Fibroblast of gingiva (primary cell): ENCODE results near the gene AAK1.
"Not testable (repeated sequence)": the region's sequence is repeated elsewhere in the genome, so short reads cannot be mapped to it uniquely, and the experiment has no call there.

Source experiments
- DNase-seq: peaks from one replicate; pipeline ENCODE4 v3.0.0-alpha.2; 2011; ENCODE audit warnings: low read depth

The AAK1 gene

DNA sequence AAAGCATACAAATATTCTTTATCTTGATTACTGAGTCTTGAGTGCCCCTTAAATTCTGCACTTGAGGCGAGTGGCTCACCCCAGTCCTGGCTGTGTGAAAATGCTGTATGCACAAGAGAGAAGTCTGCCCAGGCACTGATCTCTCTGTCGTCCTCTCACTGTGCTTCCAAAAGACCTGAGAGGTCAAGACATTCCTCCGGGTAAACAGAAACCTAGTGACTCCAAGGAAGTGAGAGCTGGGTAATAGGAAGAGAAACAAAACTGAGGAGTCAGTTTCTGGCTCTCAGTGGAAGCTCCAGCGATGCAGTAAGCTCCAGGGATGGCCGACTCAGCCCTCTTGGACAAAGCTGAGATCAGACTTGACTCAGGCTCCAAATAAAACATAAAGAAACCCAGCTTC is 70.9 kb downstream of the AAK1 start:
- peak; percentile 11 for DNase-seq

DNA sequence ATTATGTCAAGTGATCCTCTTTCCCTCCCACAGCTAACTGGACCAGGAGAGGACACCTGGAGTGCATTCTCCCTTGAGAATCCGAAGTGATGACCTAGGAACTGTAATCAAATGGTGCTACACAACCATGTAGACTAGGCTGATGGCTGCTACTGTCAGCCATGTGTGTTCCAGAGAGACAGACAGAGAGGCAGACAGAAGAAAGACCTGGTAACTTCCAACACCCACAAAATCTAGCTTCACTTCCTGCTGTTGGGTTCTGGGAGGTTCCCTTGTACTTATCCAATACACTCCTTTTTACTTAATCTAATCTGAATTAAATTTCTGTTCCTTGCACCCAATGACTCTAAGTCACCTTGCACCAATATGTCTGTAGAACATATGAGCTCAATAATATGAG is 72.3 kb downstream of the AAK1 start:
- no peak for DNase-seq

DNA sequence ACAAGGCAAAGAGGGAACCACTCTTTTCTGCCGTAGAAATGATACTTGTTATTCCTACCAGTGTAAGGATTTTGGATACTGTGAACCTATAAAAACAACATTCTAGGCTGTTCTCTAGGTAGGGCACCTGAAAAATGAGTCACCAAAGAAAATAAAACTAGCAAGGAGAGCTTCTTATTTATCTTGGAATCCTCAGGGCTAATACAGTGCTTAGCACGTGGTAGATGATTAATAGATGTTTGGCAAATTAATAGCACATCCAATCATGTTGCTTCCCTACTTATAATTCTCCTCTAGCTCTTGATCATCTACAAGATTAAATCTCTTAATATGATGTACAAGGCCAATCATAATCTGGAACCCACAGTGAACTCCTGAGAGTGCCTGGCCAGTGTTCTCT is 73.1 kb downstream of the AAK1 start:
- DNase-seq: no peak

DNA sequence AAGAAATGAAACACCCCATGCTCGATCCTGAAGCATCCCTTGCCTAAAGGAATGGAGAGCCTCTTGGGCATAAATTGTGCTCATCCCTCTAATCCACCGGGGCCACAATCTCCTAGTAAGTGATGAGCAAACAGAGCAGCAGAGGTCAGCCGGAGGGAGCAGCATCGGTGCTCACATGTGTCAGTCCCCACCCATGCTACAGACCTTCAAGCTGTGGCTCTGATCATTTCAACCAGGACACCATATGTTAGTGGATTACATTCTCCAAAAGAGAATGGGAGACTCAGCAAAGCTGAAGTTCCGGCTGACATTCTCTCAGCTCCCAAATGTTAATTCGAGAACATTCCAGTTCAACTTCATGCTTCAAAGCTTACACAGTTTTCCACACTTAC is 75.6 kb downstream of the AAK1 start:
- no peak for DNase-seq

DNA sequence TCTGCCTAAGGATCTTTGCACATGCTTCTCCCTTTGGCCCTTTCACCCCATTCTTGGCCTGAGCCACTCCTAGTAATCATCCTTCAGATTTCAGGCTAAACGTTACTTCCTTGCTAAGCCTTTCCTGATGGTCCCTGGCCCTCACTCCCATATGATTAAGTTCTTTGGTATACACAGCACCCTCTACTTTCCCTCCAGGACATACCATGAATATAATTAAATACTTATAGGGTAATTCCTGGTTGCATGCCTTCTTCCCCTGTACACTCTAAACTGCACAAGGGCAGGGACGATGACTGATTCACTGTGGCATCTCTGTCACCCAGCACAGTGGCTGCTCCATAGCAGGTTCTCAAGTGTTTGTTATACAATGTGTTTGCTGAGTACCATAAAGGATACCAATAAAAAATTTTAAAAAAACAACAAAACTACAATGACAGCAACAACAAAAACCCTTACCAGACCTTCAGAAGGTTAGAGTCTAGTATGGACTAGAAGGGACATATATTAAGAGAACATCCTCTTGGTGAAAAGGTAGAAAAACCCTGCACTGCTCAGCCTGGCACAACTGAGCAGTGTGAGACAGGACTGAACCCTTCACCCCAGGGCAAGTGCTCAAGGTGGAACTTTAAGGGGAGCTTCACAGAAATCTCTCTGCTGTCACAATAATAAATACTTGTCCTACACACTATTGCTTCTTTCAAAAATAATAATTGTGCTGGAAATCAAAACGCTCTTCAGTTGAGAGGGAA is 76.2 kb downstream of the AAK1 start:
- DNase-seq: no peak

DNA sequence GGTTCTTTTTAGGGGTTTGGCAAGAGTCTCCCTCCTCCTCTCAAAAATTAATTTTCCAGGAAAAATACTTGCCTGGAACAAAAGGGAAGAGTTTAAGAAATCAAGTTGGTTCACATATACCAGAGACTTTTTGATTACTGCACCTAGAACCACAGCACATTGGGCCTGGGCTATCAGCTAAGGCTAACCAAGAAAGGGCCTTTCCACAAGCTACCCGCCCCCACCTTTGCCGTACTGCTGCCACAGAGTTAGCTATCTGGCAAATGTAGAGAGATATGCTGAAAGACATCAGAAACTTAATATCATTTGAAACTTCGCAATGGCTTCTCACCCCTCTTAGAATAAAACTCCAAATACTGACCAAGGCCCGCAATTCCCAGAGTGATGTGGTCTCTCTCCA is 76.9 kb downstream of the AAK1 start:
- no peak for DNase-seq

DNA sequence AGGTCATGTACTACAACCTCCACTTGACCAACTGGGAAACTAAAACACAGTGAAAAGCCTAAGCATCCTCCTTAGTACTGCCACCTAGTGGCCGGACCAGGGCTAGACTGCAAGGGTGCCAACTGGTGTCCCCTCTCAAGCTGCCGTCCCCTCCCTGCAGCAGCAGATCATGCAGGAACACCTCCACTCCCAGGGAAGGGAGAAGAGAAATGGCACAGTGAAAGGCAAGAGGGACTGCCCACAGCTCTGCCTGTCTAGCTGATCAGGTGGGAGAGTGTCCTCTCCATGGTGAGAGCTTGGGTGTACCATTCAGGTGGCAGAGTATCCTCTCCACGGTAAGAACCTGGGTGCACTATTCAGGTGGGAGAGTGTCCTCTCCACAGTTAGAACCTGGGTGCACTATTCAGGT is 78.1 kb downstream of the AAK1 start:
- DNase-seq: peak; percentile 3

DNA sequence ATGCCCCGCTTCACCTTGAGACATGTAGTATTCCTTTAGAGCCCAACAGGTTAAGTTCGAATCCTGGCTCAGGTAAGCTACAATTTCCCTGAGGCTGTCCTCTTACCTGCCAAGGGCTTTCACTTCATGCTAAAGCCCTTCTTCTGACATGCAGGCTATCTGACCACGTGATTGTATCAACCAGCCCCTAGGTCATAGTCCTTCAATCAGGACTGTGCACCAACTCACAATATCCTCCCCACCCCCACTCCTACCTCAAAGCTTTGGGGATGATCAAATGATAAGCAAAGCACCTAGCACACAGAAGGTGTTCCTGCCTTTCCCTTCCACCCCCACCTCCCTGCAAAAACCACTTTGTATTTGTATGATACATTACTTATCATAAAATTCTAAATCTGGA is 78.9 kb downstream of the AAK1 start:
- no peak for DNase-seq

DNA sequence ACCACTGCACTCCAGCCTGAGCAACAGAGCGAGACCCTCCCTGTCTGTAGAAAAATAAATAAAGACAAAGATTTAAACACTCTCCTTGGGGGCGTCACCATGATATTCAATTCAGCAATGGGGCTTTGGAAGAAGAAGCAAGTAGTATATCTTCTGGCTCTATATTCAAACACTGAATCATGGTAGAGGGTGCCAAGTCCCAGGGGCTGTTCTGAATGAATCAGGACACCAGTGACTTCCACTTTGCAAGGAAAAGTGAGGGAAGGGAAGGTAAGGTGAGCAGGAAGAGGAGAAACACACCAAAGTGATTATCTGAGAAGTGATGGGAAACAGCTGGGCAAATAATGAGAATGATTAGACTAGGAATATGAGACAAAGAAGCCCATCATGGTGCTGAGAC is 80.5 kb downstream of the AAK1 start:
- no peak for DNase-seq

DNA sequence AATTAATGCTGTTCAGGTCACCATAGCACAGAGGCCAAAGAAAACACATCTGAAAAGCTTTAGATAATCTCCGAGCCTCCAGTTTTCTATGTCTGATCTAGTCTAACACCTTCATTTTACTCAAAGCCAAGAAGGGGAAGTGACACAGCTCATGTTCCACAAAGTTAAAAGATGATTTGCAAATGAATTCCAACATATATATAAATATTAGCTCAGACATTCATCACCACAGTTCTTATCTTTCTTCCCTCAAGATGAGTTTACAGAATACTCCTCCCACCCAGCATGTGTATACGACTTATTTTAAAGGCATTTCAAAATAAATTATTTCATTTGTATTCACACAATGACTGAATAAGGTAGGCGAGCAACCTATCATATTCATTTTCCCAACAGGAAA is 82.4 kb downstream of the AAK1 start:
- no peak for DNase-seq

DNA sequence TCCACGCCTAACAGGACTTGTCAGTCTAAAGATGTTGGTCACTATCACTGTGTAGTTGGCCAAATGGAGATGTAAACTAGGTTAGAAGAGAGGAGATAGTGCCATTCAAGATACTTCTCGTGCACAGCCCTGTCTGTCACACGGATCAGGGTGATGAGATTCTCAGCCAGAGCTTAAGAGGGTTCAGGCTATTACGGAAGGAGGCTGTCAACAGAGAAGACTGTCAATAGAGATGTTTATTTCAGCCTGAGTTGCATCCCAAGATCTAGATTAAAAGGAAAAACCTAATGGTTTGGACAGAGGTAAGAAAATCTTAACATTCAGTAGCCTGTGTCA is 83.4 kb downstream of the AAK1 start:
- no peak for DNase-seq

DNA sequence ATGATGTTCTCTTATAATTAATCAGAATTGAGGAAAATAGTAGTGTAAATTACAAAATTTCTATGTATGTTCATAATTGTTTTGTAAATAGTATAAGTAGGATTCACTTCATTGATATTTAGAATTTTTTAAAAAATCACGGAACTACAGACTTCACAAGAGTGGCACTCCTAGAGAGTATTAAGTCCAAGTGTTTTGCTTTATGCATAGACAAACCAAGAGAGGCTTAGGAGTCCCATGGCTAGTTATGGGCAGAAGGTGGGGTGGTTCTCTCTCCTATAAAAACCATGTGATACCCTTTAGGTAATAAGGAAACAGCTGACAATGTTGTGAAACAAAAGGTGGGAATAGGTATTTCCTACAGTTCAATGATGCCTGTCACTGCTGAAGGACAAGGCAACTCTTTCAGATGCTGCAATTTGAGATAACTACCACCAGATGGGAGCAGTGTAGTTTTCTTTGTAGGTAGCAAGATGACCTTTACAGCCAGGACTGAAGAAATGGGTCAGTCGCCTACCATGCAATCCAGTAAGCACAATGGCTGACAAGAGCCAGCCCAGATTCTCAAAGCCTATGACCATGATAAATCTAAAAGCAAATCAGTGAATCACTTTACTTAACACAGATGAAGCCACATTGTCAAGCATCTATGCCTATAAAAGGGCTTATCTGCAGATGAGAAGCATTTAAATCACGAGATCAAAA is 83.9 kb downstream of the AAK1 start:
- peak; percentile 62 for DNase-seq

DNA sequence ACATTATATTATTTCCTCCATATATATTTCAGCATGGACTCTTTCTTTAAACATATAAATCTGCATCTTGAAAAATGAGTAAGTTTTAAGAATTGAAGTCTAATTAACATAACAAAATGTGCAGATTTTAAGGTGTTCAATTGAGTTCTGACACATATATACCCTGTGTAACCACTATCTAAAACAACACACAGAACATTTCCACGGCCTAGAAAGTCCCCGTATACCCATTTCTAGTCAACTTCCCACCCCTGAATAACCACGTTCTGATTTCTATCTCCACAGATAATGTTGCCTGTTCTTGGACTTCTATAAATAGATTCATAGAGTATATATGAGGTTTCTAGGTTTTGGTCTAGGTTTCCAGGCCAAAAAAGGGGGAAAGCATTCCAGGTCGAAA is 87.5 kb downstream of the AAK1 start:
- no peak for DNase-seq

DNA sequence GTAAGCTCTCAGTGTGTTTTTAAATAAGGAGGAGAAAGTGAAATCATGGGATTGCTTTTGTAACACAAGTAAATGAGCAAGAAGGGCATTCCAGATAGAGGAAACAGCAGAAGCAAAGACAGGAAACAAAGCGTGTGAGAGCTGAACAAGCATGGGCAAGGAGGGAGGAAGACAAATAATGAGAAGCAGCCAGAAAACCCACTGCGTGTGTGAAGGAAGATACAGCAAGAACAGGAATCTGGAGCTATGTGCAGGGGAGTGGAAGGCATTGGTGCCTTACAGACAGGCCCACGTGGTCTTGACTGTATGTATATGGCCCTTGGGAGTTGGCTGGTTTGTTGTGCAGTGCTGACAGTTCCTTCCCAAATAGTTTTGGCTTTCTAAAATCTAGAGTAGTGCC is 88.6 kb downstream of the AAK1 start:
- no peak for DNase-seq

DNA sequence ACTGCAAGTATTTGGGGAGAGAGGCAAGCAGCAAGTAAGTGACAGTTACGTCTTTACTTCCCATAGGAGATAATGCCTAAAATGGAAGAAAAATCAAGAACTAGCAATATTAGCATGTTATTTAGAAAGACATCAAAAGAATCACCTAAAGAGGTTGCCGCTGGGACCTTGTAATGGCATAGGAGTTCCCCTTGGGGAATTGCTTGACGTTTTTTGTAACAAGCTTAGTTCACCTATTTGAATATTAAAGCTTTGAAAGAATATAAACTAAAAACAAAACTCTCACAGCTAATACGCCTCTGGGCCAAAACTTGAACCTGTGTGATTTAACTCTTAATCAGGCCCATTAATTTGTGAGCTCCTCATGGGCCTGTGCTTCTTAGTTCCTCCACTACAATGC is 89.0 kb downstream of the AAK1 start:
- no peak for DNase-seq

DNA sequence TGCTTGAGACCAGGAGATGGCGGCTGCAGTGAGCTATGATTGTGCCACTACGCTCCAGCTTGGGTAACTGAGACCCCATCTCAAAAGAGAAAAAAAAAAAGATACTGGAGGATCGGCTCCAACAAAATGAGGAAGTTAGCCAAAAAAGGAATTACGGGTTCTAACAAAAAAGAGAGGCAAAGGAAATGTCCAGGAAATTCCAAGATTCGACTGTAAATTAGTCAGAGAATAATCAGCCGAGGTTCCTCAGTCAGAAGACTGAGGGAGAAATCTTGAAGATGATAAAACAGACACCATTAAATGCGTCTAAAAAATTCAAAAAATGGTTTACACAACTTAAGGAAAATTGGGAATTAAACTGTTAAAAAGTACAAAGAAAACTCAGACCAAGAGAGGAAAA is 89.5 kb downstream of the AAK1 start:
- no peak for DNase-seq

DNA sequence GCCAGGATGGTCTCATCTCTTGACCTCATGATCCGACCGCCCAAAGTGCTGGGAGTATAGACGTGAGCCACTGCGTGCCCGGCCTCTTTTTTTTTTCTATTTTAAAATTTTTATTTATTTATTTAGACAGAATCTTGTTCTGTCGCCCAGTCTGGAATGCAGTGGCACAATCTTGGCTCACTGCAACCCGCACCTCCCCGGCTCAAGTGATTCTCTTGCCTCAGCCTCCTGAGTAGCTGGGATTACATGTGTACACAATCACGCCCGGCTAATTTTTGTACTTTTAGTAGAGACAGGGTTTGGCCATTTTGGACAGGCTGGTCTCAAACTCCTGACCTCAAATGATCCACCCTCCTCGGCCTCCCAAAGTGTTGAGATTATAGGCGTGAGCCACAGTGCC is 93.0 kb downstream of the AAK1 start:
- not testable (repeated sequence) for DNase-seq

DNA sequence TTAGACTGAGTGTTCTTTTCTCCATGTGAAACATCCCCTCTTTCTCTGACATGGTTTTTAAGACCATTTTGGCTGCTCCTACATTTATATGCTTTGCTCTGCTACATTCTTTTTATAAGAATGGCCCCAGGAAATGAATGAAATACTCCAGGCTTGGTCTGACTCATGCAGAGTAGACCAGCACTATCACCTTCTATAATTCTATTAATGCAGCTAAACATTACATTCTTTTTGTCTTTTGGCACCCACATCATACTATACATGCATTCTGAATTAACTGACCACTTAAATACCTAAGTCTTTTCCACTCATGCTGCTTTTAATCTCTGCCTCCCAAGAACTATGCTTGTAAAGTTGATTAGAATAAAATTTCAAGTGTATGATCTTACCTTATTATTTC is 94.1 kb downstream of the AAK1 start:
- no peak for DNase-seq

DNA sequence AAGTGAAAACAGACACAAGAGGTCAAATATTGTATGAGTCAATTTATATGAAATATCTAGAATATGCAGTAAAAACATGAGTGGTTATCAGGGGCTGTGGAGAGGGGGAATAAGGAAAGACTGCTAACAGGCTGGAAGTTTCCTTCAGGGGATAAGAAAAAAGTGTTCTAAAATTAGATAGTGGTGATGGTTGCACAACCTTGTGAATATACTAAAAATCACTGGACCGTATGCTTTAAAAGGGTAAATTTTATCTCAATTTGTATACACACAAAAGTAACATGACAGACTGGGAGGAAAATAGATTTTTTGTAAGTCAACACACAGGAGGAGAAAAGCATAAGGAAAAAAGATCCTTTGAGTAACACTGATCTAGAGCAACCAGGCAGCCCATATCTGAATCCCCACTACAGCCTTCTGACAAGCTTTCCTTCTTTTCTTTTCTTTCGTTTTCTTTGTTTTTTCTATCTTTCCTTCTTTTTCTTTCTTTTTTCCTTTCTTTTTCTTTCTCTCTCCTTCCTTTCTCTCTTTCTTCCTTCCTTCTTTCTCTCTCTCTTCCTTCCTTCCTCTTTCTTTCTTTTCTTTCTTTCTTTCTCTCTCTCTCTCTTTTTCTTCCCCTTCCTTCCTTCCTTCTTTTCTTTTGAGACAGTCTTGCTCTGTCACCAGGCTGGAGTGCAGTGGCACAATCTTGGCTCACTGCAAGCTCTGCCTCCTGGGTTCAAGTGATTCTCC is 95.4 kb downstream of the AAK1 start:
- no peak for DNase-seq

DNA sequence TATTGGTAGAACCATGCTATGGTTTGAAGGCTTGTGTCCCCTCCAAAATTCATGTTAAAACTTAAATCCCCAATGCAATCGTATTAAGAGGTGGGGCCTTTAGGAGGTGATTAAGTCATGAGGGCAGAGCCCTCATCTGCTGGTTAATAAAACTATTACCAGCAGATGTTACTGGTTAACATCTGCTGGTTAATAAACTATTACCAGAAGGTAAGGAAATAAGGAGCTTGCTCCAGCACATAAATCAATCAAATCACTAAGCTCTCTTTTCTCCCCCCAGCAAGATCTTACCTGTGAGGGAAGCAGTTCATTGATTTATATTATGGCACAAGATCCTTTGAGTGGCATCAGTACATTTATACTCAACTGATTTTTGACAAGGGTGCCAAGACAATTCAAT is 96.9 kb downstream of the AAK1 start:
- no peak for DNase-seq

DNA sequence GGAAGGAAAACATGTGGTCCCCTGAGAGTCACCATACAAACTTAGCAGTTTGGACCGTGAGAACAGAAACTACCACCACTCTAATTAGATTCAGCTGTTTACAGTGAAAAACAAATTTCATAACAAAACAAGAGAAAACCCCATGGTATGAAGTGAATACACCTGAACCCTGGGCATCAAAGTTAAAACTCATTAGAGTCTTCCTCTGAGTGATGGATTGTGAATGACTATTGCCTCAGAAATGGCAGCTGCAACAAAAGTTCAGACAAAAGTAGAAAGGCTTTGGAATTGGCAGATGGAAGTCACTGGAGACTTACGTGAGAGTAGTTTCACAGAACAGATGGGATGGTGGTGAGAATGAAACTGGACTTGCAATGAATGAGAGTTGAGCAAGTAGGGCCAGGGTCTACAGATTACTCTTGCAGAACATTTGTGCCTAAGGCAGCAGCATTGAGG is 98.0 kb downstream of the AAK1 start:
- no peak for DNase-seq

DNA sequence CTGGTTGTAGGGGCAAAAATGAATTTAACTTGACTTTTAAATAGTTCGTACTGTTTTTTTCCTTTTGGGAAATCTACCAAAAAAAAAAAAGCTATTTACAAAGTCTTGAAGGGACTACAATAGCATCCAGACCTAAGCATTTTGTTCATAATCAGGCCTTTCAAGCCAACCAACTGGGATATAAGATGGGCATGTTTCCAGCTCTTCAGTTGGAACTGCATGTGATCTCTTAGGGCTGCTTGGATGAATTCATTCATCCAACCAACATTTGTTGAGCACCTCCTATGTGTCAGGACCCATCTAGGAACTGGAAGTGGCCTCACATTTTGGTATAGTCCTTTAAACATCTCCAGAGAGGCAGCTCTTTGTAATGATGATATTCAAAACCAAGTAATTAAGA is 98.6 kb downstream of the AAK1 start:
- no peak for DNase-seq

DNA sequence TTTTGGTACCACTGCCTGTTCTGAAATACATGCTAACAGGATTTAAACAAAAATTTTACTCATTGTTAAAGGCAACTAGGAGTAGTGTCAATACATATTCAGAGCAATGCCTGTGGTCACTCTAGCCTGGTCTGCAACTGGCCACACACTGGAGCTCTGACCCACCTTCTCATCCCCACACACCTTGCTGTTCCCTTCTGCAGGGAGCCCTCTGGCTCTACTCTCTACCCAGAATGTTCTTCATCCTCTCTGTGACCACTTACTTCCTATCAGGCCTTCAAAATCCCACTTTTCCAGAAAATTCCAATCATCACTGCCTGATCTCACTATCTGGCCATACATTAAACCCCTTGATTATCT is 104.0 kb downstream of the AAK1 start:
- no peak for DNase-seq
